ENCODE measurements around the gene NEURL4.

The NEURL4 gene

DNA sequence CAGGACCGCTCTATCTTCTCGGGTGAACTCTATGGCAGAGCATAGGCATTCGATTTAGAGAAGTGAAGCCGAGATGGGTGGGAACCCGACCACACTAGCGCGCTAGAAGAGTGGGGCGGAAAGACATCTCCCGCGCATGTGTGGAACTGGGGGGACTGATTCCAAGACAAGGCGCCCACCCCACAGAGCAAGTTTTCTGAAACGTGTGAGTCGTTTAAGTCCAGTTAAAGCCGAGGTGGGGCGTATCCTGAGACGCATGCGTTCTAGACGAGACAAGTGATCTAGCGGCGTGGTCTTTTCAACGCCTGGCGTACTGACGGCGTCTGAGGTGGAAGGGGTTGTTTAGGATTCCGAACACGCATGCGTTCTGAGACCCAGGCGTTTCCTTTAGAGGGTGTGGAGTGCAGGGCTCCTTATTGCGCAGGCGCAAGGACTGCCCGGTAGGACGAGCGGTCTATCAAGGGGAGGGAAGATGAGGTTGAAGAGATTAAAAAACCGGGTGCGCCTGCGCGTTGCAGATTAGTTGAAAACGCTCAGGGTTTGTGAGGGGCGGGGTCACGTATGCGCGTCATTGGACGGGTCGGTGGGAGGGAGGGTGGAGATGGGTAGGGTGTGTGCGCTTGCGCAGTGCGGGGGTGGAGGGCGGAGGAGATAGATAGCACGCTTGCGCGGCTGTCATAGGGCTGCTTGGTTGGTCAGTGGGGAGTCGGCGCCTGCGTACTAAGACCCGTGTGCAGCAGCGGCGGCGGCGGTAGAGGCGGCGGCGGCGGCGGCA is 22.0 kb downstream of the NEURL4 start, which contains the start of gene EIF5A:
Gene EIF5A (plus strand): TSS at position 718 of the 775 bp plus-strand sequence. CDS start 2,008 bp downstream, outside the sequence.
- H3K4me3 ChIP-seq (ENCODE audit: low read depth, low read length): peak within 1 kb of the TSS; percentile 98
- TF ChIP-seq, protein P1, sequence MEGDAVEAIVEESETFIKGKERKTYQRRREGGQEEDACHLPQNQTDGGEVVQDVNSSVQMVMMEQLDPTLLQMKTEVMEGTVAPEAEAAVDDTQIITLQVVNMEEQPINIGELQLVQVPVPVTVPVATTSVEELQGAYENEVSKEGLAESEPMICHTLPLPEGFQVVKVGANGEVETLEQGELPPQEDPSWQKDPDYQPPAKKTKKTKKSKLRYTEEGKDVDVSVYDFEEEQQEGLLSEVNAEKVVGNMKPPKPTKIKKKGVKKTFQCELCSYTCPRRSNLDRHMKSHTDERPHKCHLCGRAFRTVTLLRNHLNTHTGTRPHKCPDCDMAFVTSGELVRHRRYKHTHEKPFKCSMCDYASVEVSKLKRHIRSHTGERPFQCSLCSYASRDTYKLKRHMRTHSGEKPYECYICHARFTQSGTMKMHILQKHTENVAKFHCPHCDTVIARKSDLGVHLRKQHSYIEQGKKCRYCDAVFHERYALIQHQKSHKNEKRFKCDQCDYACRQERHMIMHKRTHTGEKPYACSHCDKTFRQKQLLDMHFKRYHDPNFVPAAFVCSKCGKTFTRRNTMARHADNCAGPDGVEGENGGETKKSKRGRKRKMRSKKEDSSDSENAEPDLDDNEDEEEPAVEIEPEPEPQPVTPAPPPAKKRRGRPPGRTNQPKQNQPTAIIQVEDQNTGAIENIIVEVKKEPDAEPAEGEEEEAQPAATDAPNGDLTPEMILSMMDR (IDR thresholded peaks at IDR 0.05; ENCODE audit: low read depth, low read length): no peak

DNA sequence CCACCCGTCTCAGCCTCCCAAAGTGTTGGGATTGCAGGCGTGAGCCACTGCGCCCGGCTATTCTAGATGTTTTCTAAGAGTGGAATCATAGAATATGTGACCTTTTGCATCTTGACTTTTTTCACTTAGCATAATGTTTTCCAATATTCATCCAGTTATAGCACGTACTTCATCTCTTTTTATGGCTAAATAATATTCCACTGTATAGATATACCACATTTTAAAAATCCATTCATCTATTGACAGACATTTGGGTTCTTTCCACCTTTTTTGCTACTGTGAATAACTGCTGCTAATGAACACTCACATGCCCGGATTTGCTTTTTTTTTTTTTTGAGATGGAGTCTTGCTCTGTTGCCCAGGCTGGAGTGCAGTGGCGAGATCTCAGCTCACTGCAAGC is 25.0 kb downstream of the NEURL4 start:
- no peak overlapping the region for H3K4me3 ChIP-seq (ENCODE audit: low read depth, low read length)
- TF ChIP-seq, protein P1 (IDR thresholded peaks at IDR 0.05; ENCODE audit: low read depth, low read length): no peak

DNA sequence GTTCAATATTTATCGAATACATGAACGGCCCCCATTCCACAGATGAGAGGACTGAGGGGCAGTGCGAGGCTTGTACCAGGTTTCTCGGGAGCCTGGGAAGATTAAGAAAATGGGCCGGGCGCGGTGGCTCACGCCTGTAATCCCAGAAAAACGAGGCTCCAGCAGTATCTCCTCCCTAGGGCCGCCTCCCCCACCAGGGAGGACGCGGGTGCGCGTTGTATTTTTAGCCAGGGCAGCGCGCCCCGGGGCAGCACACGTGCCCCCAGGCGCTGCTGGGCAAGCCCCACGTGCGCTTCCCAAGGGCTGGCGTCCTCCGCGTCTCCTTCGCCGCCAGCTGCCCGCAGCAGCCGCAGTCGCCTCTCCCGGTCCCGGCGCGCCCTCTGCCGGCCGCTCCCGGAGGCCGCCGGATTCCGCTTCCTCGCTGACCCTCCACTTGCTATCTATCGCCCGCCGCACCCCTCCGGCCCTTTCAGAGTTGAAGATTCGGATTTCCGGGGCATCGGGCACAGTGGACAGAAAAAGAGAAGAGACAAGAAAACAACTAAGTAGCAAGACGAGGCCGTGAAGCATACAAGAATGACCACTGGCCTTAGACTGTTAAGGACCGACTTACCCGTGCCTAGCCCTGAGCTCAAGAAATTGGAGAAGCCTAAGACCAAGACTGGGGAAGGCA is 32.8 kb downstream of the NEURL4 start:
- H3K4me3 ChIP-seq (ENCODE audit: low read depth, low read length): no peak overlapping the region
- TF ChIP-seq, protein P1 (IDR thresholded peaks at IDR 0.05; ENCODE audit: low read depth, low read length): peak; percentile 89

DNA sequence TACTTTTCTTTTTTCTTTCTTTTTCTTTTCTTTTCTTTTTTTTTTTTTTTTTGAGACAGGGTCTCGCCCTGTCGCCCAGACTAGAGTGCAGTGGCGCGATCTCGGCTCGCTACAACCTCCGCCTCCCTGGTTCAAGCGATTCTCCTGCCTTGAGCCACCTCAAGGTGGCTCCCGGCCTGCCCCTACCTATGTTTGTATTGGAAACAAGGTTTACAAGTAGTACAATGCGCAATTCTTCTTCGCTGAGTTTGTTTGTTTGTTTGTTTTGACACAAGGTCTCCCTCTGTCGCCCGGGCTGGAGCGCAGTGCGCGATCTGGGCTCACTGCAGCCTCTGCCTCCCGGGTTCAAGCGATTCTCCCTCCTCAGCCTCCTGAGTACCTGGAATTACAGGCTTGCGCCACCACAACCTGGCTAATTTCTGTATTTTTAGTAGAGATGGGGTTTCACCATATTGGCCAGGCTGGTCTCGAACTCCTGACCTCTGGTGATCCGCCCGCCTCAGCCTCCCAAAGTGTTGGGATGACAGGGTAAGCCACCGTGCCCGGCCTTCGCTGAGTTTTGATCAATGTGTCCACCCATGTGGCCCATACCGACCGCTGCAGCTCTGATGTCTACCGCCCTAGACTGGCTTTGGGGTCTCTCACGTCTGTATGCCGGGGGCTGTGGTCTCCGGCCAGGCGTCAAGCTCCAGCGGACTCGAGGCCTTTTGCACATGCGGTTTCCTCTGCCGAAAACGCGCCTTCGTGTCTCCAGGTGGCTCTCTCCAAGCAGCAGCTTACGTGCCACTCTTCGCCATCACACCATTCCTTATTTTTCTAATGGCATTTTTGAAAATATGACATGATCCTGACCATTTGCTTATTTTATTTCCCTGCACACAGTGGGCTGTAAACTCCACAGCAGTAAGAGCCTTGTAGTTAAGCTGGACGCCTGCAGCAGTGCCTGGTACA is 33.6 kb downstream of the NEURL4 start:
- no peak overlapping the region for H3K4me3 ChIP-seq (ENCODE audit: low read depth, low read length)
- TF ChIP-seq, protein P1 (IDR thresholded peaks at IDR 0.05; ENCODE audit: low read depth, low read length): no peak

DNA sequence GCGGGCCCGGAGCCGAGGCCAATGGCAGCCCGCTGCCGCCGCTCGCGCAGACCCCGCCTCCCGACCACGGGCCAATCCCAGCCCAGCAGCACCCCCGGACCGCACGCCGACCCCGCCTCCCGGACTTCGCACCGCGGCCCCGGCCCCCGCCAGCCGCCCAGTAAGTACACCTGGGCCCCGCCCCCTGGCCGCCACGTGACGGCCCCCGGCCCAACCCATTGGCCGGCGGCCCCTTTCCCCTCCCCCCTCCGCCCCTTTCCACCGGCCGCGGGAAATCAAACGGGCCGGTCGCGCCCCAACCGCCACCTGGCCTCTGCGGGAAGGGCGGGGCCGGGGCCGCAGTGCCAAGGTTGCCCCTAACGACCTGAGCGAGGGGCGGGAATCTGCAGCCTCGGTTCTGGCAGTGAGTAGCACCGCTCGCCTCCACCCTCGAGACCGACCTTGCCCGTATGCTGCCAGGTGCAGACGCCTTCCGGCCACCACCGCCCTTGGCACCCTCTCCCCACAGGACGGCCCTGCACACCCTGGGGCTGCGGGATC is 34.5 kb downstream of the NEURL4 start, which contains the start of gene YBX2:
Gene YBX2 (minus strand): TSS at position 26 of the 540 bp plus-strand sequence. CDS start 139 bp downstream, outside the sequence.
- no peak within 1 kb of the TSS for H3K4me3 ChIP-seq (ENCODE audit: low read depth, low read length)
- TF ChIP-seq, protein P1 (IDR thresholded peaks at IDR 0.05; ENCODE audit: low read depth, low read length): no peak

DNA sequence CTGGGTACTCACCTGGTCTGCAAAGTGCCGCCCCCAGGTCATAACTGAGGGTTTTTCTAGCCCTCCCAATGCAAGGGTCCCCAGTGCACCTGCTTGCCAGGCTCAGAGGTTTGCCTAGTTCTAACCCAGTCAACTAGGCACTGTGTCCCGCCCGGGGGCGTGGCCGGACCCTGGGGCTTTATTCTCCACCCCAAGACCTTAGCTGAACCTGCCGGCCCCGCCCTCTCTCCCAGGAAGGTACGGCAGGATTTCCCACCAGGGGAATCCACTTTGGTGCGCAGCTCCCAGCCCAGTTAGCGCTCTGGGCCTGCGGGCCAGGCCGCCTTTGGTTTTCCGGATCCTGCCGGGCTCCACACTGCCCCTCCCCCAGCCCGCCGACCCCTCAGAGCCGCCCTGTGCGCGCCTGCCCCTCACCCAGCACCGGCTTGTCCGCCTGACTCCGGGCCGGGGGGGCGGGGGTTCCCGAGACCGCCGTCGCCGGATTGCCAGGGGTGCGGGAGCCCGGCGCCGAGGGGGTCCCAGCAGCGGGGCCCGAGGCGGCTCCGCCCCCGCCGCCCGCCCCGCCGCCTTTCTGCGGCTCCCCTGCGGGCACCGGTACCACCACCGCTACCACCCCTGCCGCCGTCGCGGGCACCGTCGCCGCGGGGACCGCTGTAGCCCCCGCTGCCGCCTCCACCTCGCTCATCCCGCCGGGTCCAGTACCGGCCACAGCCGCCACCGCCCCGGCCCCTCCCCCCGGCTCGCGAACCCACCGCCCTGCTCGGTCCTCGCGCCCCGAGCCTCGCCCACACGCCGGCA is 35.1 kb downstream of the NEURL4 start:
- TF ChIP-seq, protein P1 (IDR thresholded peaks at IDR 0.05; ENCODE audit: low read depth, low read length): no peak
- no peak overlapping the region for H3K4me3 ChIP-seq (ENCODE audit: low read depth, low read length)

All from WI38 (cell line).